HepG2 (cell line): ENCODE measurements around the gene HARBI1. TPM values are rescaled to one million over a fixed set of nuclear protein-coding genes. Genes with fewer than 3 reads are reported as not detected.
A peak's percentile ranks its signal among the peaks of the same experiment; 100 is the strongest.

ENCODE experiments used
- FOXK1 ChIP-seq: sonication (generic); formaldehyde crosslinking; IDR thresholded peaks from 2 replicates; pipeline ENCODE4 v1.4.0; 2020; ENCODE audit warnings: low read depth, missing genetic modification reagents, borderline replicate concordance
- GZF1 ChIP-seq: sonication (generic); formaldehyde crosslinking; IDR thresholded peaks from 2 replicates; pipeline ENCODE4 v1.5.1; 2020; ENCODE audit warnings: mild to moderate bottlenecking, missing genetic modification reagents
- HNF4G ChIP-seq, 2 experiments: sonication (generic) in 1 of 2; formaldehyde crosslinking in 1 of 2; IDR thresholded peaks; 2 replicates each; pipeline versions ENCODE4 v1.4.0 to v1.6.1; 2011 to 2020; ENCODE audit warnings: borderline replicate concordance in 2 of 2, low read depth in 2 of 2, mild to moderate bottlenecking in 2 of 2, low read length in 1 of 2, missing genetic modification reagents in 1 of 2, moderate library complexity in 1 of 2
- HNRNPL ChIP-seq: fragments of 200-400 bp; formaldehyde crosslinking; IDR thresholded peaks from 2 replicates; pipeline ENCODE4 v1.6.1; 2017; ENCODE audit warnings: mild to moderate bottlenecking, low read depth, low read length
- MIER2 ChIP-seq: IDR thresholded peaks from 2 replicates; pipeline ENCODE4 v1.6.1; 2016; ENCODE audit warnings: missing biosample characterization, missing genetic modification reagents
- MTERF4 ChIP-seq: sonication (generic); formaldehyde crosslinking; IDR thresholded peaks from 2 replicates; pipeline ENCODE4 v1.8.0; 2023; ENCODE audit warnings: mild to moderate bottlenecking, missing genetic modification reagents
- MYNN ChIP-seq: sonication (generic); formaldehyde crosslinking; IDR thresholded peaks from 2 replicates; pipeline ENCODE4 v1.4.0; 2020; ENCODE audit warnings: mild to moderate bottlenecking, low read depth, missing genetic modification reagents
- NFATC3 ChIP-seq: sonication (generic); formaldehyde crosslinking; IDR thresholded peaks from 2 replicates; pipeline ENCODE4 v1.5.1; 2020; ENCODE audit warnings: mild to moderate bottlenecking, missing genetic modification reagents
- PAXIP1 ChIP-seq: sonication (generic); formaldehyde crosslinking; conservative IDR thresholded peaks from 2 replicates; pipeline ENCODE4 v1.4.0; 2020; ENCODE audit warnings: mild to moderate bottlenecking, missing genetic modification reagents, moderate library complexity
- PRDM4 ChIP-seq: sonication (generic); formaldehyde crosslinking; IDR thresholded peaks from 2 replicates; pipeline ENCODE4 v1.9.0; 2021; ENCODE audit warnings: missing genetic modification reagents, borderline replicate concordance
- RBAK ChIP-seq: sonication (generic); formaldehyde crosslinking; IDR thresholded peaks from 2 replicates; pipeline ENCODE4 v1.5.1; 2020; ENCODE audit warnings: mild to moderate bottlenecking, missing genetic modification reagents
- SAP130 ChIP-seq: IDR thresholded peaks from 2 replicates; pipeline ENCODE4 v1.6.1; 2016; ENCODE audit warnings: low read depth
- TBX3 ChIP-seq: fragments of 450-650 bp; IDR thresholded peaks from 2 replicates; pipeline ENCODE4 v1.6.1; 2017; ENCODE audit warnings: antibody characterized with exemption, mild to moderate bottlenecking, inconsistent platforms, borderline replicate concordance
- ZMYM2 ChIP-seq: sonication (generic); formaldehyde crosslinking; IDR thresholded peaks from 2 replicates; pipeline ENCODE4 v1.8.0; 2022; ENCODE audit warnings: mild to moderate bottlenecking, missing genetic modification reagents
- ZNF331 ChIP-seq: sonication (generic); formaldehyde crosslinking; IDR thresholded peaks from 2 replicates; pipeline ENCODE4 v1.4.0; 2020; ENCODE audit warnings: missing genetic modification reagents
- ZNF460 ChIP-seq: sonication (generic); formaldehyde crosslinking; IDR thresholded peaks from 2 replicates; pipeline ENCODE4 v1.5.1; 2020; ENCODE audit warnings: missing genetic modification reagents, mild to moderate bottlenecking, borderline replicate concordance
- ZNF607 ChIP-seq: sonication (generic); formaldehyde crosslinking; IDR thresholded peaks from 2 replicates; pipeline ENCODE4 v1.5.1; 2020; ENCODE audit warnings: missing genetic modification reagents, mild to moderate bottlenecking, borderline replicate concordance
- ZNF629 ChIP-seq: sonication (generic); formaldehyde crosslinking; conservative IDR thresholded peaks from 2 replicates; pipeline ENCODE4 v1.5.0; 2020; ENCODE audit warnings: missing genetic modification reagents
- ZNF781 ChIP-seq: sonication (generic); formaldehyde crosslinking; IDR thresholded peaks from 2 replicates; pipeline ENCODE4 v1.5.1; 2020; ENCODE audit warnings: borderline replicate concordance, mild to moderate bottlenecking, missing genetic modification reagents; ENCODE audit errors: not compliant biosample characterization
- polyA plus RNA-seq, 8 experiments: library from polyadenylated mRNA; depleted of rRNA in 3 of 8; stranded (reverse) in 7 of 8; unstranded in 1 of 8; fragments of >200 nt; fragmentation: Illumina TruSeq in 4 of 8; extraction: Trizol in 4 of 8; gene quantifications; 2 replicates each; pipeline versions ENCODE4 v1.2.1 to v1.2.3, GENCODE V29; 2011 to 2016; ENCODE audit warnings: low read depth in 4 of 8, missing spikeins in 1 of 8, mixed read lengths in 1 of 8; ENCODE audit not compliant: insufficient read depth in 1 of 8
- total RNA-seq, 5 experiments: library from RNA; depleted of rRNA; stranded (reverse); fragments of >200 nt; fragmentation: Illumina TruSeq; extraction: Trizol; gene quantifications; 2 replicates each; pipeline ENCODE4 v1.2.3, GENCODE V29; 2016; ENCODE audit warnings: low read depth in 1 of 5
- TF ChIP-seq, protein P1 (sequence below): sonication (generic); formaldehyde crosslinking; IDR thresholded peaks from 2 replicates; pipeline ENCODE4 v1.8.0; 2022; ENCODE audit warnings: mild to moderate bottlenecking, missing genetic modification reagents

HARBI1 gene
- total and polyA plus RNA-seq, 2 of the 13 experiments (the other 11 are each of a cell fraction or from before 2014, with no cell fraction given) = 2.5 to 4.8 TPM

DNA sequence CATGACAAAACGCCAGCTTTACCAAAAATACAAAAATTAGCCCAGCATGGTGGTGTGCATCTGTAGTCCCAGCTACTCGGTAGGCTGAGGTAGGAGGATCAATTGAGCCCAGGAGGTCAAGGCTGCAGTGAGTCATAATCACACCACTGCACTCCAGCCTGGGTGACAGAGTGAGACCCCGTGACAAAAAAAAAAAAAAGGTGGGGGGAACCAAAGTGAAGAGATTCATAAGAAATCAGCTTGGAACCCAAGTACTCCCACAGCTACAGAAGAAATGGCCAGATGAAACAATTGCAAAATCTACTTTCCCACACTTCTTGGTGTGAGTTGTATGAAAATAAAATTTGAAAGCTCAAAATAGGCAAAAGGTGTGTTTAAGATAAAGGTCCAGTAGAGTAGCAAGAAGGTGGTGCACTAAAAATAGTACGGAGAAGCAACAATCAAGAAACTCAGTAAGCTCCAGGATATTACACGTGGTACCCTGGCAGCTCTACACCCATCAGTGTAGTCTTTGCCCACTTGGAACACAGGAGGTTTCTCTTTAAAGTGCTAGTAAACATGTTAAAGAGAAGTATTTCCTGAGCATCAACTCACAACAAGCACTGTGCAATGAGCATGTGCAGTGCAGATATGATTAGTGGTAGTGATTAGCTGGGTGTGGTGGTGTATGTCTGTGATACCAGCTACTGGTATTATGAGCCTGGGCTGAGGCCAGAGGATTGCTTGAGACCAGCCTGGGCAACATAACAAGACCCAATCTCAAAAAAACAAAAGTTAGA lies 5.3 kb downstream of the HARBI1 start (continued):
- TF ChIP-seq ZMYM2 (CRISPR knock-in tag) (no peak; the same call in 1 of the 2 replicates), GZF1 (CRISPR knock-in tag) (no peak), ZNF781 (no peak), NFATC3 (CRISPR knock-in tag) (no peak), RBAK (no peak), PAXIP1 (peak; percentile 71), ZNF460 (CRISPR knock-in tag) (no peak), HNF4G (IDR thresholded peaks at IDR 0.05; ENCODE audit: borderline replicate concordance, low read depth, low read length) (no peak), HNF4G (CRISPR knock-in tag; IDR thresholded peaks at IDR 0.05; ENCODE audit: borderline replicate concordance, low read depth) (no peak), HNRNPL (no peak), ZNF607 (CRISPR knock-in tag) (no peak), FOXK1 (no peak), TBX3 (0 out of 2 replicates have a peak, but pooled peaks have one; percentile 12), ZNF629 (peak; percentile 82), PRDM4 (CRISPR knock-in tag) (no peak), SAP130 (CRISPR knock-in tag) (peak; percentile 48), ZNF331 (CRISPR knock-in tag) (no peak), MYNN (CRISPR knock-in tag) (no peak), MIER2 (CRISPR knock-in tag) (no peak), MTERF4 (CRISPR knock-in tag) (no peak)
- TF ChIP-seq, protein P1, sequence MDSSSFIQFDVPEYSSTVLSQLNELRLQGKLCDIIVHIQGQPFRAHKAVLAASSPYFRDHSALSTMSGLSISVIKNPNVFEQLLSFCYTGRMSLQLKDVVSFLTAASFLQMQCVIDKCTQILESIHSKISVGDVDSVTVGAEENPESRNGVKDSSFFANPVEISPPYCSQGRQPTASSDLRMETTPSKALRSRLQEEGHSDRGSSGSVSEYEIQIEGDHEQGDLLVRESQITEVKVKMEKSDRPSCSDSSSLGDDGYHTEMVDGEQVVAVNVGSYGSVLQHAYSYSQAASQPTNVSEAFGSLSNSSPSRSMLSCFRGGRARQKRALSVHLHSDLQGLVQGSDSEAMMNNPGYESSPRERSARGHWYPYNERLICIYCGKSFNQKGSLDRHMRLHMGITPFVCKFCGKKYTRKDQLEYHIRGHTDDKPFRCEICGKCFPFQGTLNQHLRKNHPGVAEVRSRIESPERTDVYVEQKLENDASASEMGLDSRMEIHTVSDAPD (CRISPR knock-in tag) = no peak
